ACC112 (cell line): ENCODE measurements around the gene OSBPL5.

ENCODE experiments used
- H2AFZ ChIP-seq: fragments of 200-600 bp; sonication (generic); one replicate; pipeline ENCODE4 v1.6.0; 2017; ENCODE audit warnings: antibody characterized with exemption, low read length; ENCODE audit not compliant: unreplicated experiment
- H3K27ac ChIP-seq: fragments of 200-600 bp; sonication (generic); 2 replicates; pipeline ENCODE4 v1.5.1; 2014; ENCODE audit warnings: low read depth, mild to moderate bottlenecking, antibody characterized with exemption, low read length, moderate library complexity
- H3K27me3 ChIP-seq: fragments of 200-600 bp; sonication (generic); 2 replicates; pipeline ENCODE4 v1.6.1; 2014; ENCODE audit warnings: mild to moderate bottlenecking, antibody characterized with exemption, low read length, moderate library complexity, mixed read lengths; ENCODE audit not compliant: insufficient read depth
- H3K36me3 ChIP-seq: fragments of 200-600 bp; sonication (generic); 2 replicates; pipeline ENCODE4 v1.6.1; 2016; ENCODE audit warnings: mild to moderate bottlenecking, antibody characterized with exemption, low read length, moderate library complexity, mixed read lengths; ENCODE audit not compliant: insufficient read depth
- H3K4me1 ChIP-seq: fragments of 200-600 bp; sonication (generic); one replicate; pipeline ENCODE4 v1.6.1; 2016; ENCODE audit warnings: low read length, mixed read lengths; ENCODE audit not compliant: insufficient read depth, unreplicated experiment, control insufficient read depth
- H3K4me3 ChIP-seq: fragments of 200-600 bp; sonication (generic); 2 replicates; pipeline ENCODE4 v1.5.1; 2014; ENCODE audit warnings: mild to moderate bottlenecking, low read depth, low read length
- H3K79me2 ChIP-seq: fragments of 200-600 bp; sonication (generic); one replicate; pipeline ENCODE4 v1.6.0; 2016; ENCODE audit warnings: low read length; ENCODE audit not compliant: control insufficient read depth, unreplicated experiment, insufficient read depth

The OSBPL5 gene

DNA sequence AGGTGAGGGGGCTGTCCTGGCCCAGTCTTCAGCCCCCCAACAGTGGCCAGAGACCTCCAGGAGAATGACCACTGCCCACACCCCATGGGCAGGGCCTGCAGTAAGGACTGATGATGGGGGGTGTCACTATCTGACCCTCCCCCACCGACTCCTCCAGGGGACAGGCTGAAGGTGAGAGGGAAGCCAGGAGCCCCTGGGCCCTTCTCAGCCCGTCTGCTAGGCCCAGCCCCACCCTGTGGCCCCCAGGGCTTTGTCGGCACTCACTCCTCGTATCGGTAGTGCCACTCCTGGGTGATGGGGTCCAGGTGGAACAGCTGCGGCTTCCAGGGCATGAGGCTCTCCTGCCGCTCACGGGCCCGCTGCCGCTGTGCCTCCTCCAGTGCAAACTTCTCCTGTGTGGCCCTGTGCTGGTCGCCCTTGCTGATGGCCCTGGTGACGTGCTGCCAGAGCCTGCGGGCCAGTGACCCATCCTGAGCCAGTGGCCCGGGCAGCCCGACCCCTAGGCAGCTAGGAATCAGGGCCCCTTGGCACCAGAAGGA is 72.4 kb downstream of the OSBPL5 start:
- Histone ChIP-seq H3K79me2 (no peaks in the 10 kb centered on the region), H3K36me3 (no peaks in the 10 kb centered on the region), H3K27me3 (no peaks in the 10 kb centered on the region), H3K4me1 (peaks cover 29% of the 10 kb centered on the region), H3K4me3 (no peak overlapping the region), H2AFZ (no peak overlapping the region), H3K27ac (no peak overlapping the region)

DNA sequence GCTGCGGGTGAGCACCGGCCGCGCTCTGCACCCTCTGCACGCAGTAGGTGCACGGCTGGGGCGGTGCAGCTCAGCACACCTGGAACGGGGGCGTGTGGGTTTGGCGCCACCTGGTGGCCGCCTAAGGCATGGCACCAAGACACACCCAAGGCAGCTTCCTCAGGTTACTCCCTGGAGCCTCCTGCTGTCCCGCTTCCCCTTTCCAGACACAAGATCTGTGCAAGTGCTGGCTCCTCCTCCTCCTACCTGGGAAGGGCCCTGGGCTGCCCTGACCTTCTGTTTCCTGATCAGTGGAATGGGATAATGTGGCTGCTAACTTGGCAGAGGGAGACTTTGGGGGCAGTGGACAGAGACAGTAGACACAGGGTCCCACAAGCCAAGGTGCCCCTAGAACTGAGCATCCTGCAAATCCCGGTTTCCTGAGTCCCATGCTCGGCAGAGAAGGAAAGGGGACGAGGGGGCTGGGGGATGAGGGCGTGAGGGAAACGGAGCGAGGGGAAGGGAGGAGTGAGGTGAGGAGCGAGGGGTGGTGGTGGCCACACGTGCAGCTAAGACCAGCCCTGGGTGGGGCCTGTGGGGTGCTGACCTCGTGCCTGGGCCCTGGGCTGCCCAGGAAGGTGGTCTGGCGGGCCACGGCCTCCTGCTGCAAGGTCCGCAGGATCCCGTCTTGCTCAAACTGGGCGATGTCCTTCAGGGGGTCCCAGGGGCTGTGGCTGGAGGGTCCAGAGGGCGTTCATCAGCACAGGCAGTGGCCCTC is 73.1 kb downstream of the OSBPL5 start:
- Histone ChIP-seq H3K27ac (no peak overlapping the region), H2AFZ (no peak overlapping the region), H3K79me2 (no peaks in the 10 kb centered on the region), H3K36me3 (no peaks in the 10 kb centered on the region), H3K4me3 (no peak overlapping the region), H3K4me1 (peaks cover 29% of the 10 kb centered on the region), H3K27me3 (no peaks in the 10 kb centered on the region)

DNA sequence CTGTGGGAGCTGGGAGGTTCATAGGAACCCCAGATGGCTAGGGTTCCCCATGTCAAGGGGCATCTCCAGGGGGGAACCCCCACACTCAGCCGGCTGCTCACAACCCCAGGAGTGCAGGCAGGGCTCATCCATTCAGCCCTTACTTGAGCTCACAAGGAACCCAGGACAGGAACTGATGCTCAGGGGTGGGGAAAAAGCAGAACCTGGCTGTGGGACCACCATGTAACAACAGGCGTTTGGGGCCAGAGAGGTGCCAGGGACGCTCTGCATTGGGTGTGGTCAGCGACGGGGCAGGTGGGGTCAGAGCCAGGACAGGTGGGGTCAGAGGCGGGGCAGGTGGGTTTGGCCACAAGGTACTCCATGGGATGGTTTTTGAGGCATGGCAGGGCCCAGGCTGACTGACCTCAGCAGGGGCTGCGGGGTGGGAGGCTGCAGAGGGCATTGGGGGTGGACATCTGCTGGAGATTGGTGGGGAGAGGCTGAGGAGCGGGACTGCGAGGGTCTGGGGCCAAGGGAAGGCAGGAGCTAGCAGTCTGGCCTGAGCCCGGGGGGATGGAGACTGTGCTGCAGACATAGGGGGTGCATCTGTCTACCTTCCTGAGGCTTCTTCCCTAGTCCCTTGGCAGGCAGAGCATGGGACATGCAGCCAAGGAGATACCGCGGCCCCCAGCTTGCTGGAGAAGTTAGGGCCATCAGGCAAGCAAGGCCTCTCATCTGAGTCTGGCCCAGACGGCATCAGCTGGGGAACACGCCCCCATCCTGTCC is 73.8 kb downstream of the OSBPL5 start:
- H3K27ac ChIP-seq = no peak overlapping the region
- no peak overlapping the region for H2AFZ ChIP-seq
- peaks cover 23% of the 10 kb centered on the region for H3K4me1 ChIP-seq
- no peak overlapping the region for H3K4me3 ChIP-seq
- H3K36me3 ChIP-seq = no peaks in the 10 kb centered on the region
- no peaks in the 10 kb centered on the region for H3K27me3 ChIP-seq
- no peaks in the 10 kb centered on the region for H3K79me2 ChIP-seq

DNA sequence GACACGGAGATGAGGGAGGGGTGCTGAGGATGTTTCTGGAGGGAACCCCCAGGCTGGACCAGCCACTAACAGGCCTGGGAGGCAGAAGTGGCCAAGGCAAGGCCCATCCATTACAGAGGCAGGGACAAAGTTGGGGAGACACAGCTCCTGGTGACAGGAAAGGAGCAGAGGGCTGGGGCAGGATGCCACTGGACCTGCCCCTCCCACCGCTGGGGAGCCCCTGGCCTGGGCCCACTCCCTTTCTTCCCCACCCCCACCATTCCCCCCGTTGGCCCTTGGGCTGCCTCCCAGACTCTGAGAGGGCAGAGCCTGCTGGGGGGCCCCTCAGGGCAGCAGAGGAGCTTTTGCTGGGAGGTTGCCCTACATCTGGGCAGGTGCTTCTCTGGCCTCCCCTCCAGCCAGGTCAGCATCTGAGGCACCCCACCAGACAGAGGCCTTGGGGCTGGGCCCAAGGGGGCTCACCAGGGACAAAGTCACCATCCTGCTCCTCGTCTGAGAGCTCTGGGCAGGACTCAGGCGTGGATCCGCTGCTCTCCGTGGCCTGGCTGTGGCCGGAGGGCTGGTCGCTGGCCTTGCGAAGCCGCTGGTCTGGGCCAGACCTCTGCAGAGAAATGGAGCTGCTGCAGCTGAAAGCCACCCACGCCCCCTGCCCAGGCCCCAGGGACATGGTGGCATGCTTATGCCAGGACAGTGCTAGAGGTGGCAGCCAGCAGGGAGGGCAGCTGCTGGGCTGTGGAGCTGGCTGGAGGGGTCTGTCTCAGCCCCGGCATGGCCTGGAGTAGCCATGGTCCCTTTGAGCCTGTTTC is 74.8 kb downstream of the OSBPL5 start:
- H3K4me1 ChIP-seq = peaks cover 14% of the 10 kb centered on the region

DNA sequence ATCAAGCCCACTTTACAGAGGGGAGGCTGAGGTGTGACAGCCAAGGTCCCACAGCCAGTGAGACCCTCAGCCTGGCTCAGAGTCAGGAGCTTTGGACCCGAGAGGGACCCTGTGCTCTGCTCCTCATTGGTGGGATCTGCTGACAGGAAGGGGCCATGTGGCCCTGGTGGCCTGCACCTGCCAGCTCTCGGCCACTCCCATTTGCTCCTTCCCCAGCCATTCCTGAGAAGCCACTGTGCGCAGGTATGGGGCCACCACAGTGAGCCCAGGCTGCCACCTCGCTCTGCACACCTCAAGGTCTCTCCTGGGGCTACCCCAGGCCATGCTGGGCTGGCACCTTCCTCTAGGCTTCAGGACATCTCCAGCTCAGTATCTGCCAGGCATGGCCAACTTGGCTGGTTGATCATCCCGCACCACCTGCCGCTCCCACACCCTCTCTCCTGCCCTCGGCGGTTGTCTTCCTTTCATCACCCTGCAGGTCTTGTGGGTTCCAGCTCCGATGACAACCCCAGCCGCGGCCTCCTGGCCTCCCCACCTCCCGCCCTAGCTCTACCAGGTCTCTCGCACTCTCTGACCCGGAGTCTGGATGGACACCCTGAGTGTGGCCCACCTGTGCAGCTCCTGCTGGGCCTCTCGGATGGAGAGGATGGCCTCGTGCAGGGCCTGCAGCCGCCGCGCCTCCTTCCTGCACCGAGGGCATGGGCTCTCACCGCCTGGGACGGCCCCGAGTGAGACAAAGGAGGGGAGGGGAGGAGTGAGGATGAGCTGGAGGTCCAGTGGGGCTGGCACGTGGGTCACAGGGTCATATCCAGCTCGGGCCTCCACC is 75.7 kb downstream of the OSBPL5 start:
- Histone ChIP-seq H3K27ac (no peak overlapping the region), H3K4me1 (peaks cover 9% of the 10 kb centered on the region), H3K36me3 (no peaks in the 10 kb centered on the region), H2AFZ (no peak overlapping the region), H3K79me2 (no peaks in the 10 kb centered on the region), H3K4me3 (no peak overlapping the region), H3K27me3 (no peaks in the 10 kb centered on the region)

More for the DNA sequence above, 74.8 kb downstream of the OSBPL5 start:
- Histone ChIP-seq H3K79me2 (no peaks in the 10 kb centered on the region), H3K36me3 (no peaks in the 10 kb centered on the region), H3K27ac (no peak overlapping the region), H2AFZ (no peak overlapping the region), H3K4me3 (no peak overlapping the region), H3K27me3 (no peaks in the 10 kb centered on the region)

DNA sequence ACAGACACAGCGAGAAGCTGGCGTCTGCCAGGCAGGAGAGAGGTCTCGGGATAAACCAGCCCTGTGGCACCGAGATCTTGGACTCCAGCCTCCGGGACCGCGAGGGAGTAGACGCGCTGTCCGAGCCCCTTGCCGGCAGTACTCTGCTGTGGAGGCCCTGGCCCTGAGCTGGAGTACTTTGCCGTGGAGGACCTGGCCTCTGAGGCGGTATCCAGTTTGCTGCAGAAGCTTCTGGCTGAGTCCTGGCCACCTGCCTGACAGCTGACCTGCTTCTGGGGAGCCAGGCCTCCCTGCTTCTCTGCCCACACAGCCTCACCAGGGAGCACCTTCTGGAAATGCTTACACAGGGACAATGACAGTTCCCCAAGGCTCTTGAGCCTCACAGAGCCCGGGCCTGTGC is 76.3 kb downstream of the OSBPL5 start:
- peaks cover 9% of the 10 kb centered on the region for H3K4me1 ChIP-seq
- H3K4me3 ChIP-seq = no peak overlapping the region
- no peaks in the 10 kb centered on the region for H3K79me2 ChIP-seq
- no peak overlapping the region for H3K27ac ChIP-seq
- no peaks in the 10 kb centered on the region for H3K36me3 ChIP-seq
- no peaks in the 10 kb centered on the region for H3K27me3 ChIP-seq
- H2AFZ ChIP-seq = no peak overlapping the region

DNA sequence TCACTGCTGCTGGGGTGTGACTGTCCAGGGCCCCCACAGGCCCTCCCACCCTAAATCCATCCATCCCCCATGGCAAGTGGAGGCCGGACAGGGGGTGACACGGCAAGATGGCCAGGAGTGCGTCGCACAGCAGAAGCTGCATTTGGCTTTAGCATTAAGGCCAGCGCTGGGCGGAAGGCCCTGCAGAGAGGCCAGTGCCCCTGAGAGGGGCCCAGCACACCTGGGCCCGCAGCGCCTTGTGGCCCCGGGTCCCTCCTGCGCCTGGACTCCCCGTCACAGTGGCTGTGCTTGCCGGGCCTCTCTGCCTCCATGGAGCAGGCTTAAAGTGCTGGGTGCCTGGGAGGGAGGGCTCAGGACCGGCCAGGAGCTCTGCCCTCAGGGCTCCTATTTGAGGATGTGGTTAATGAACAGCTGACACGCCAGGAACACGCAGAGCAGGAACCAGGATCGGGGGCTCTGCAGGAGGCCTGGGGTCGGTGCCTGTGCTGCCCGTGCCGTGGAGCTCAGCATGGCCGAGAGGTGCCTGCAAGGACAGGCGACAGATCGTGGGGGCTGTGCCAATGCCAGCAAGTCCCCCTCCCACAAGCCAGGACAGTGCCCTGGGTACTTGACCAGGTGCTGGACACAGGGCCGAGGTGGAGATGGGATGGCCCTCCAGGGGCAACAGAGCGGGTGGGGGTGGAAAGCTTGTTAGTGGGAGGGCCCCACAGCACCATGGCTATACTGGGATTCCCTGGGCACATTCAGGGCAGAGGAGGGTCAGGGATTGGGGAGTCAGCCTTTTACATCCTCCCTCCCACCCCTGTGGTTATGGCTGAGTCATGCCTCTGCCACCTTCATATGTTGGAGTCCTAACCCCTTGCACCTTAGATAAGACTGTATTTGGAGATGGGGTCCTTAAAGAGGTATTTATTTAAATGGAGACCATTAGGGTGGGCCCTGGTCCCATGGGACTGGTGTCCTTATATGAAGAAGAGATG is 77.0 kb downstream of the OSBPL5 start:
- Histone ChIP-seq H3K27me3 (no peaks in the 10 kb centered on the region), H3K4me3 (no peak overlapping the region), H2AFZ (no peak overlapping the region), H3K4me1 (peaks cover 9% of the 10 kb centered on the region), H3K27ac (no peak overlapping the region), H3K79me2 (no peaks in the 10 kb centered on the region), H3K36me3 (no peaks in the 10 kb centered on the region)

DNA sequence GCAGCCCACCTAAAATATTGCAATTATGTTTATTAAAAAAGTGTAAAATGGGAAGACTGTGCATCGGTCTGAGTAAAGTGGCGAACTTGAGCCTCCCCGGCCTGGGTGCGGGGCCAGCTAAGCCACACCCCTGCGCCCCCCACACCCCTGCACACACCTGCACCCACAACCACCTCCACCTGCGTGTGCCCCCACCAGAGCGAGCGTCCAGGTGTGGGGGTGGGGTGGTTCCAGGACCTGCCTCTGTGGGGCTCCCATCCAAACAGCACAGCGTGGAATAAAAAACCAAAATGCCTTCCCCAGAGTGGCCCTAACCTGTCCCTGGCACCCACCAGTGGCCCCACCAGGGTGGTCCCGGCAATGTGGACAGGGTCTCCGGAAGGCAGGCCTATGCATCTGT is 77.7 kb downstream of the OSBPL5 start:
- Histone ChIP-seq H3K27ac (no peak overlapping the region), H3K79me2 (no peaks in the 10 kb centered on the region), H3K4me1 (peaks cover 9% of the 10 kb centered on the region), H3K4me3 (no peak overlapping the region), H3K36me3 (no peaks in the 10 kb centered on the region), H2AFZ (no peak overlapping the region), H3K27me3 (no peaks in the 10 kb centered on the region)

DNA sequence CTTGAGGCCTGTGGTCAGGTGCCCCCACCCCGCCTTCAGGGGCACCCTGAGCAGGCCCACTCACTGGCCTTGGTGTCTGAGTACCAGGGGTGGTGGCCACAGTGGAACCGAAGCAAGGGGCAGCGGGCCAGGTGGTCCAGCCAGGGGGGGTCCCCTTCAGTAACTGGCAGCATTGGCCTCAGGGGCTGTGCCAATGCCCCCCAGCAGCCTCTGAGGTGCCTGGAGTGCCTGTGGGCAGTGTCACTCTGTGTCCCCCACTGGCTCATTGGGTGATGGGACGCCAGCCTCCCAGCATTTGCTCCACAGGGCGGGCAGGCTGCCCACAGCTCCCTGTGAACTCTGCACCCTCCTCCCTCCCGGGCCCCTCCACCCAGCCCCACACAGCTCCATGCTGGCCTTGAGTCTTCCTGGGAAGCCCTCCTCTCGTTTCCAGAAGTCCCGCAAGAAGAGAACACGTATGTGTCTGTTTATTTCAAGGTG is 78.4 kb downstream of the OSBPL5 start:
- no peaks in the 10 kb centered on the region for H3K27me3 ChIP-seq
- peaks cover 9% of the 10 kb centered on the region for H3K4me1 ChIP-seq
- H3K27ac ChIP-seq = no peak overlapping the region
- no peaks in the 10 kb centered on the region for H3K79me2 ChIP-seq
- no peak overlapping the region for H2AFZ ChIP-seq
- no peak overlapping the region for H3K4me3 ChIP-seq
- no peaks in the 10 kb centered on the region for H3K36me3 ChIP-seq
